HG02571 (cell line): Measurements from ENCODE around the gene PDZRN3.
"Not testable (repeated sequence)": the region's sequence is repeated elsewhere in the genome, so short reads cannot be mapped to it uniquely, and the experiment has no call there.

Experiments used
- ATAC-seq: cut with Tn5 transposase; IDR thresholded peaks from one replicate; pipeline ENCODE4 v1.9.1; 2021; ENCODE audit warnings: mild to moderate bottlenecking, moderate library complexity; ENCODE audit not compliant: unreplicated experiment

The PDZRN3 gene

GRCh38 chr3:73592154-73593144, 32.3 kb downstream of the PDZRN3 start:
- no peak for ATAC-seq

- no peak for ATAC-seq
Measured at GRCh38 chr3:73591286-73591800, 33.4 kb downstream of the PDZRN3 start.

- no peak for ATAC-seq
Measured at GRCh38 chr3:73586628-73587027, 38.1 kb downstream of the PDZRN3 start.

- ATAC-seq, result no peak
Measured at GRCh38 chr3:73586190-73586589, 38.6 kb downstream of the PDZRN3 start.

GRCh38 chr3:73584873-73585272, 39.9 kb downstream of the PDZRN3 start:
- ATAC-seq, result no peak

- ATAC-seq, result no peak
Measured at GRCh38 chr3:73582535-73582934, 42.2 kb downstream of the PDZRN3 start.

GRCh38 chr3:73581134-73581846, 43.5 kb downstream of the PDZRN3 start:
- no peak for ATAC-seq

- ATAC-seq, result no peak
Measured at GRCh38 chr3:73580343-73580742, 44.4 kb downstream of the PDZRN3 start.

GRCh38 chr3:73577704-73578103, 47.0 kb downstream of the PDZRN3 start:
- ATAC-seq, result no peak

GRCh38 chr3:73576999-73577461, 47.7 kb downstream of the PDZRN3 start:
- no peak for ATAC-seq

GRCh38 chr3:73575953-73576352, 48.8 kb downstream of the PDZRN3 start:
- ATAC-seq, result no peak

GRCh38 chr3:73575519-73575918, 49.2 kb downstream of the PDZRN3 start:
- ATAC-seq, result no peak

- no peak for ATAC-seq
Measured at GRCh38 chr3:73573204-73573603, 51.5 kb downstream of the PDZRN3 start.

- no peak for ATAC-seq
Measured at GRCh38 chr3:73572368-73572767, 52.4 kb downstream of the PDZRN3 start.

- no peak for ATAC-seq
Measured at GRCh38 chr3:73571238-73571794, 53.4 kb downstream of the PDZRN3 start.

GRCh38 chr3:73569246-73569760, 55.4 kb downstream of the PDZRN3 start:
- ATAC-seq, result no peak

GRCh38 chr3:73568371-73568862, 56.3 kb downstream of the PDZRN3 start:
- no peak for ATAC-seq

- not testable (repeated sequence) for ATAC-seq
Measured at GRCh38 chr3:73565374-73565773, 59.4 kb downstream of the PDZRN3 start.

- ATAC-seq, result no peak
Measured at GRCh38 chr3:73563896-73564582, 60.7 kb downstream of the PDZRN3 start.

GRCh38 chr3:73561494-73561893, 63.2 kb downstream of the PDZRN3 start:
- no peak for ATAC-seq
